Epithelial cell of esophagus (primary cell): Measurements from ENCODE around the gene HS6ST2.

Experiments used
- DNase-seq: peaks from one replicate; pipeline ENCODE4 v3.0.0; 2010; ENCODE audit warnings: low read depth
- H3K4me3 ChIP-seq: 2 replicates; pipeline ENCODE4 v1.5.1; 2011; ENCODE audit warnings: mild to moderate bottlenecking, low read length, control low read depth
- CTCF ChIP-seq: IDR thresholded peaks from 2 replicates; pipeline ENCODE4 v1.5.1; 2011; ENCODE audit warnings: low read depth, mild to moderate bottlenecking, low read length, control low read depth, inconsistent platforms; ENCODE audit not compliant: insufficient read depth; ENCODE audit errors: missing control alignments

Gene HS6ST2

DNA sequence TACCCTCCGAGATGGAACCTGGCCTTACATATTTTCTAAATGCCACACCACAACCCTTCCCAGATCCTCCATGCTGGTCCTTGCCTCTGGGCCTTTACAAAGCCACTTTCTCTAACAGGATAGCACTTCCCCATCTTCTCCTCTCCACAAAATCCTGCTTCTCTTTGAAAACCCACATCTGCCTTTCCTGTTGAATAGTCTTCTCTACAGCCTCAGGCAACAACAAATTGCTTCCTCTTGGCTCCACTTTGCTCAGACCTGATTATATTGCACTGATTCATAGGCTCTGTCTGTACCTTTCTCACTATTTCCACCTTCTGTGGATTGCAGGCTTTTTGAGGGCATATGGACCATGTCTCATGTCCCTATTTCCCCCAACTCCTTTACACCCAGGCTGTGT is 265.9 kb downstream of the HS6ST2 start:
- TF ChIP-seq CTCF, result no peak
- DNase-seq, result peak; percentile 51
- no peak overlapping the region for H3K4me3 ChIP-seq

- no peak for TF ChIP-seq CTCF
- H3K4me3 ChIP-seq, result no peak overlapping the region
- DNase-seq, result peak; percentile 10
Observed at GRCh38 chrX:132692066-132692465, 266.4 kb downstream of the HS6ST2 start.

DNA sequence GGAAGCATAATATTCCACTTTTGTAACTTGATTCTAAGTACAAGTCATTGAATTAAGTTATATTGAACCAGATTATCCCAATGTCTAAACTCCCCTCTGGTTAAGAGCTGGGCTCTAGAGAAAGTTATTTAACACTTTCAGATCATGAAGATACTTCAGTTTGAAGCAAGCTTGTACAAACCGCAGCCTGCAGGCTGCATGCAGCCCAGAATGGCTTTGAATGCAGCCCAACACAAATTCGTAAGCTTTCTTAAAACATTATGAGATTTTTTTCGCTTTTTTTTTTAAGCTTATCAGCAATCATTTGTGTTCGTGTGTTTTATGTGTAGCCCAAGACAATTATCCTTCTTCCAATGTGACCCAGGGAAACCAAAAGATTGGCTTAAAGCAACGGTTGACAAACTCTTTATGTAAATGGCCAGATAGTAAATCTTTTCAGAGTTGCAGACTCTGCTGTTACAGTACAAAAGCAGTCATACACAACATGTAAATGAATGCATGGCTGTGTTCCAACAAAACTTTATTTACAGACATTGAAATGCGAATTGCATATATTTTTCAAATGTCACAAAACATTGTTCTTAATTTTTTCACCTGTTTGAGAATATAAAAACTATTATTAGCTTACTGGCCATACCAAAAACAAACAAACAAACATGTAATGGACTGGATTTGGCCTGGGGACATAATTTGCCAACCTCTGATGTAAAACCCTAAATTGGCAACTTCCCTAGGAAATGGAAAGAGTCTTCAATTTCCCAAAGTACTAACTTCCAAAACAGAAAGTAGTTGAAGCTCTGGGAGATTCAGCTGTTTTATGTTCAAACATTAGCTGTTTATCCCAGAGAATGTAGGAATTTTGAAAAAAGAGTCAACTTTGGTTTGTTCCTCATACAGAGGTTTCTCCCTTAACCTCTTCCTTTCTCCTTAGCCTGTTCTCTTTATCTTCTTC is 268.5 kb downstream of the HS6ST2 start:
- no peak overlapping the region for H3K4me3 ChIP-seq
- TF ChIP-seq CTCF, result no peak
- DNase-seq, result no peak

DNA sequence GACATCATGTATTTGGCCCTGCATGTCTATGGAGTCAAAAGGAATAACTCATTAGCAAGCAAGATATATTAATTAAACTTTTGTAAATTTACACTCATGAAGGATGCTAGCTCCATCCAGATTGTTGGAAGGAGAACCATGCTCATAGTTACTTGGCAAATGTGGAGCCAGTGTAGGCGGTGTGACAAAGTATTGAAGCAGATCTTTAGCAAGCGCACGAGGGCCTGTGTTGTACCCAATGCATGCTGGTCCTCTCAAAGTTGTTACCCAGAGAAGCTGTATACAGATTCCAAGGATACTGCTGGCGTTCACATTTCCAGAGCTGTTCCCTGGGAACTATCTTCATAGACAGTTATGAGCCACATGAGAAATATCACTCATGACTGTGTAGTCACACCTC is 273.2 kb downstream of the HS6ST2 start:
- TF ChIP-seq CTCF, result no peak
- H3K4me3 ChIP-seq, result no peak overlapping the region
- no peak for DNase-seq

DNA sequence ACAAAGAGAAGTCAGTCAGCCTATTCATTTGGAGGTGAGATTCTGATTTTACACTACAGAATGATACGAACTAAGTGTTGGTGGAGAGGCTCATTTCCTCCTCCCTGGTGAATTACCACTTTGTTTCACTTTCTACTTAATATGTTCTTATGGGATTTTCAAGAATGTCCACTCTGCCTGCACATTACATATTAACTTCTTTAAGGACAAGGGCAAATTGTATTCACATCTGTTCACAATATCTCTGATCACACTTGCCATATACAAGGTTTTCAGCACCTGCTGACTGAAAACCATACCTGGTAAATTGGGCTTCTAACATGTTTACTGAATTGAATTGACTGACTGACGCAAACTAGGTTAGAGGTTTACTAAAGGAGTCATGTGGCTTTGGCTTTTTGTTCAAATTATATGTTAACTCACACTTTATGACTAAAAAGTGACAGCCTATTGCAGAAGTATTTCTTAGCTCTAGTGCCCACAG is 281.2 kb downstream of the HS6ST2 start:
- DNase-seq, result no peak
- TF ChIP-seq CTCF, result no peak
- H3K4me3 ChIP-seq, result no peak overlapping the region

DNA sequence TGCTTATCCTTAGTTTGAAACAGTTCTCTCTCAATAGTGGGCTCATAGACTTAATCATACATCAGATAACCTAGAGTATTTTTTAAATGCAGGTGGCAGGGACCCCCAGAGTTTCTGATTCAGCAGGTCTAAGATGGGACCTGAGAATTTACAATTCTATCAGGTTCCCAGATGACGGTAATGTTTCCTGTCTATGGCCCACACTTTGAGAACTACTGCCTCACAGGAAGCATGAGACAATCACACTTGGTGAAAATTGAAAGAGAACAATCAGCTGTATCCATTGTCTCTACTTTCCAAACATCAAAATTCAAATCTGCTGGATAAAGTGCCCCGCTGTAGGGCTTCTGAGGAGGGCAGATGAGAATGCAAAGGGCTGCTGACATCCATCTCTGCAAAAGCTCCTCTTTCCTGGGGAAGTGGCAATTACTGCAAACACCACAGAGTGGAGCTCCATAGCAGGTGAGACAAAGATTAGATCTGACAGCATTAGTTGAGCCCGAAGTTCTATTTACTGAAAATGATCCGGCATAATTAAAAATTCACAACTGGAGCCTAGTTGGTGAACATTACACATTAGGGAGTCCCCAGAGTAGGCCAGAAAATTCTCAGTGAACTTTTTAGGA is 281.8 kb downstream of the HS6ST2 start:
- no peak overlapping the region for H3K4me3 ChIP-seq
- TF ChIP-seq CTCF, result peak; percentile 32
- peak; percentile 4 for DNase-seq

- TF ChIP-seq CTCF, result no peak
- DNase-seq, result no peak
- no peak overlapping the region for H3K4me3 ChIP-seq
Observed at GRCh38 chrX:132676102-132676501, 282.3 kb downstream of the HS6ST2 start.
